ENCODE data around the gene AFMID.
"Not testable (repeated sequence)": the region's sequence is repeated elsewhere in the genome, so short reads cannot be mapped to it uniquely, and the experiment has no call there.

AFMID gene

GRCh38 chr17:78238823-78239488 is 51.8 kb downstream of the AFMID start:
- DNase-seq (ENCODE audit: low spot score): no peak

- no peak for DNase-seq (ENCODE audit: low spot score)
Measured at GRCh38 chr17:78239489-78239931, 52.3 kb downstream of the AFMID start.

- no peak for DNase-seq (ENCODE audit: low spot score)
Measured at GRCh38 chr17:78240012-78240655, 53.0 kb downstream of the AFMID start.

- no peak for DNase-seq (ENCODE audit: low spot score)
Measured at GRCh38 chr17:78240839-78241238, 53.7 kb downstream of the AFMID start.

GRCh38 chr17:78241277-78242023 is 54.3 kb downstream of the AFMID start:
- DNase-seq (ENCODE audit: low spot score): peak; percentile 77

GRCh38 chr17:78242024-78242742 is 55.0 kb downstream of the AFMID start:
- no peak for DNase-seq (ENCODE audit: low spot score)

GRCh38 chr17:78247304-78247703 is 60.1 kb downstream of the AFMID start:
- no peak for DNase-seq (ENCODE audit: low spot score)

- no peak for DNase-seq (ENCODE audit: low spot score)
Measured at GRCh38 chr17:78248051-78248914, 61.1 kb downstream of the AFMID start.

- no peak for DNase-seq (ENCODE audit: low spot score)
Measured at GRCh38 chr17:78249074-78249817, 62.1 kb downstream of the AFMID start.

GRCh38 chr17:78249818-78250806 is 63.0 kb downstream of the AFMID start:
- no peak for DNase-seq (ENCODE audit: low spot score)

- DNase-seq (ENCODE audit: low spot score): peak; percentile 89
Measured at GRCh38 chr17:78250891-78251772, 64.0 kb downstream of the AFMID start.

GRCh38 chr17:78251773-78252103 is 64.6 kb downstream of the AFMID start:
- no peak for DNase-seq (ENCODE audit: low spot score)

- DNase-seq (ENCODE audit: low spot score): no peak
Measured at GRCh38 chr17:78252111-78252634, 65.0 kb downstream of the AFMID start.

GRCh38 chr17:78252701-78253635 is 65.8 kb downstream of the AFMID start:
- DNase-seq (ENCODE audit: low spot score): no peak

- DNase-seq (ENCODE audit: low spot score): not testable (repeated sequence)
Measured at GRCh38 chr17:78253636-78253945, 66.4 kb downstream of the AFMID start.

- DNase-seq (ENCODE audit: low spot score): peak; percentile 84
Measured at GRCh38 chr17:78253946-78254672, 66.9 kb downstream of the AFMID start.
